ENCODE data around the gene MNX1.

The MNX1 gene

DNA sequence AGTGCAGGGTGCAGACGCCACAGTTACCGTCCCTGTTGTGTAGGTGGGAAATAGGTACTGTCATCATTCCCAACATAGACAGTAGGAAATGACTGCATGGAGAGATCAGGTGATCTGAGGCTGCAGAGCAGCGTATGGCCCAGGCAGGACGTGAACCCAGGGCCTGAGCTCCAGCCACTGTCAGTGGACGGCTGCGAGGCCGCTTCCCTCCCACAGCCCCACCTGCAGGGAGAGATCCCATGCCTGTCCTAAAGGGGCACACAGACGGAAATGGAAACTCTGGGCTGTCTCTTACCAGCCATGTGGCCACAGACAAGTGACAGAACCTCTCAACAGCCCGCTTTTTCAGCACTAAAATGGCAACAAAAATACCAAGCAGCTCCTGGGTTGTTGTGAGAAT, 44.5 kb upstream of the MNX1 start:
- no peaks in the 10 kb centered on the region for H4K20me1 ChIP-seq (ENCODE audit: insufficient read depth, low read length, poor library complexity, severe bottlenecking)
- H3K4me2 ChIP-seq (ENCODE audit: low read depth, low read length, poor library complexity, severe bottlenecking), result no peak overlapping the region
- no peak for TF ChIP-seq CTCF (conservative IDR thresholded peaks at IDR 0.05; ENCODE audit: low read length)
- H3F3A ChIP-seq (ENCODE audit: low read depth), result no peaks in the 10 kb centered on the region
- H3K27me3 ChIP-seq (ENCODE audit: insufficient read depth, low read length, poor library complexity, severe bottlenecking), result no peaks in the 10 kb centered on the region
- no peaks in the 10 kb centered on the region for H3K9me3 ChIP-seq (ENCODE audit: insufficient read depth, low read depth, low read length)
- H3K9me2 ChIP-seq (replicated peaks; ENCODE audit: low read depth, low read length), result no peaks in the 10 kb centered on the region
- H3K4me1 ChIP-seq (ENCODE audit: insufficient read depth, low read length, poor library complexity, severe bottlenecking), result no peaks in the 10 kb centered on the region
- H2AFZ ChIP-seq (ENCODE audit: low read length), result no peak overlapping the region
- no peak overlapping the region for H3K4me3 ChIP-seq (ENCODE audit: low read length, poor library complexity, severe bottlenecking)
- no peaks in the 10 kb centered on the region for H3K79me2 ChIP-seq (ENCODE audit: insufficient read depth, low read length)
- H3K9ac ChIP-seq (ENCODE audit: low read depth, low read length, poor library complexity, severe bottlenecking), result no peak overlapping the region
- no peaks in the 10 kb centered on the region for H3K36me3 ChIP-seq (ENCODE audit: insufficient read depth, low read length)

GRCh38 chr7:157053118-157053517, 42.7 kb upstream of the MNX1 start:
- Histone ChIP-seq H3K27me3 (ENCODE audit: insufficient read depth, low read length, poor library complexity, severe bottlenecking) (no peaks in the 10 kb centered on the region), H3K9ac (ENCODE audit: low read depth, low read length, poor library complexity, severe bottlenecking) (no peak overlapping the region), H4K20me1 (ENCODE audit: insufficient read depth, low read length, poor library complexity, severe bottlenecking) (no peaks in the 10 kb centered on the region), H3K4me1 (ENCODE audit: insufficient read depth, low read length, poor library complexity, severe bottlenecking) (no peaks in the 10 kb centered on the region), H3K36me3 (ENCODE audit: insufficient read depth, low read length) (no peaks in the 10 kb centered on the region), H2AFZ (ENCODE audit: low read length) (no peak overlapping the region), H3K4me2 (ENCODE audit: low read depth, low read length, poor library complexity, severe bottlenecking) (no peak overlapping the region), H3F3A (ENCODE audit: low read depth) (no peaks in the 10 kb centered on the region), H3K4me3 (ENCODE audit: low read length, poor library complexity, severe bottlenecking) (no peak overlapping the region), H3K79me2 (ENCODE audit: insufficient read depth, low read length) (no peaks in the 10 kb centered on the region), H3K9me2 (replicated peaks; ENCODE audit: low read depth, low read length) (no peaks in the 10 kb centered on the region), H3K9me3 (ENCODE audit: insufficient read depth, low read depth, low read length) (no peaks in the 10 kb centered on the region)
- TF ChIP-seq EZH2phosphoT487 (IDR thresholded peaks at IDR 0.05; ENCODE audit: borderline replicate concordance) (no peak), CTCF (conservative IDR thresholded peaks at IDR 0.05; ENCODE audit: low read length) (no peak)

DNA sequence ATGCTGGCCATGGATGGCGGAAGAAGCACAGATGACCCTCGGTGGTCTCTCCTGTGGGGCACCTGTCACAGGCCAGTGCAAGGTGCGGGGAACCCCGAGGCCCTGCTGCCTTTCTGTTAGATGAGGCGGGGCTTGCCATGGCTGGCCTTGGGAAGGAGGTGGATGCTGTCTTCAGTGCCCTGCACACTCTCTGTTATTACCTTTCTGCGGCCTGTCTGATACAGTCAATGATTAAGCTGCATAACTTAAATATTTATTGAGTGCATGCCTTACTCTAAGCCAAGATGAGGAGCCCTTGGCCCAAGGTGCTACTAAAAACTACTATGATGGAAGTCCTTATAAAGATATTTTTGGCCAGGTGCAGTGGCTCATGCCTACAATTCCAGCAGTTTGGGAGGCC, 36.7 kb upstream of the MNX1 start:
- H3K9me3 ChIP-seq (ENCODE audit: insufficient read depth, low read depth, low read length), result no peaks in the 10 kb centered on the region
- no peaks in the 10 kb centered on the region for H3K4me1 ChIP-seq (ENCODE audit: insufficient read depth, low read length, poor library complexity, severe bottlenecking)
- no peak overlapping the region for H3K9ac ChIP-seq (ENCODE audit: low read depth, low read length, poor library complexity, severe bottlenecking)
- no peak overlapping the region for H3K4me2 ChIP-seq (ENCODE audit: low read depth, low read length, poor library complexity, severe bottlenecking)
- no peaks in the 10 kb centered on the region for H3F3A ChIP-seq (ENCODE audit: low read depth)
- H3K79me2 ChIP-seq (ENCODE audit: insufficient read depth, low read length), result no peaks in the 10 kb centered on the region
- no peak for TF ChIP-seq CTCF (conservative IDR thresholded peaks at IDR 0.05; ENCODE audit: low read length)
- no peaks in the 10 kb centered on the region for H3K27me3 ChIP-seq (ENCODE audit: insufficient read depth, low read length, poor library complexity, severe bottlenecking)
- no peaks in the 10 kb centered on the region for H4K20me1 ChIP-seq (ENCODE audit: insufficient read depth, low read length, poor library complexity, severe bottlenecking)
- H3K4me3 ChIP-seq (ENCODE audit: low read length, poor library complexity, severe bottlenecking), result no peak overlapping the region
- H3K9me2 ChIP-seq (replicated peaks; ENCODE audit: low read depth, low read length), result no peaks in the 10 kb centered on the region
- H3K36me3 ChIP-seq (ENCODE audit: insufficient read depth, low read length), result no peaks in the 10 kb centered on the region
- H2AFZ ChIP-seq (ENCODE audit: low read length), result no peak overlapping the region

Measured in Loucy (cell line).